D341Med (cell line): ENCODE results near the gene ATP2B1.

Experiments used
- DNase-seq: peaks from one replicate; pipeline ENCODE4 v3.0.0; 2012; ENCODE audit warnings: low spot score

Gene ATP2B1

GRCh38 chr12:89655841-89656240 lies 52.8 kb downstream of the ATP2B1 start:
- DNase-seq = no peak

- DNase-seq = no peak
Measured at GRCh38 chr12:89651192-89651591, 57.4 kb downstream of the ATP2B1 start.

GRCh38 chr12:89650239-89650638 lies 58.4 kb downstream of the ATP2B1 start:
- DNase-seq = no peak

- no peak for DNase-seq
Measured at GRCh38 chr12:89649820-89650219, 58.8 kb downstream of the ATP2B1 start.

- DNase-seq = no peak
Measured at GRCh38 chr12:89649139-89649538, 59.5 kb downstream of the ATP2B1 start.

- no peak for DNase-seq
Measured at GRCh38 chr12:89648211-89648930, 60.3 kb downstream of the ATP2B1 start.

- no peak for DNase-seq
Measured at GRCh38 chr12:89645434-89645833, 63.2 kb downstream of the ATP2B1 start.

GRCh38 chr12:89642959-89643358 lies 65.7 kb downstream of the ATP2B1 start:
- DNase-seq = no peak

GRCh38 chr12:89636776-89637160 lies 71.9 kb downstream of the ATP2B1 start:
- no peak for DNase-seq

- no peak for DNase-seq
Measured at GRCh38 chr12:89636052-89636775, 72.4 kb downstream of the ATP2B1 start.

- no peak for DNase-seq
Measured at GRCh38 chr12:89634508-89634907, 74.1 kb downstream of the ATP2B1 start.

- DNase-seq = no peak
Measured at GRCh38 chr12:89632778-89633177, 75.9 kb downstream of the ATP2B1 start.

- no peak for DNase-seq
Measured at GRCh38 chr12:89622115-89622514, 86.5 kb downstream of the ATP2B1 start.

GRCh38 chr12:89621521-89621920 lies 87.1 kb downstream of the ATP2B1 start:
- no peak for DNase-seq

- no peak for DNase-seq
Measured at GRCh38 chr12:89619764-89620163, 88.9 kb downstream of the ATP2B1 start.

- DNase-seq = no peak
Measured at GRCh38 chr12:89618113-89618862, 90.3 kb downstream of the ATP2B1 start.

GRCh38 chr12:89610366-89610765 lies 98.3 kb downstream of the ATP2B1 start:
- no peak for DNase-seq

GRCh38 chr12:89603678-89604077 lies 105.0 kb downstream of the ATP2B1 start:
- no peak for DNase-seq

- DNase-seq = no peak
Measured at GRCh38 chr12:89597770-89598169, 110.9 kb downstream of the ATP2B1 start.

- no peak for DNase-seq
Measured at GRCh38 chr12:89597210-89597609, 111.4 kb downstream of the ATP2B1 start.

GRCh38 chr12:89593873-89594272 lies 114.8 kb downstream of the ATP2B1 start:
- DNase-seq = no peak

GRCh38 chr12:89593233-89593632 lies 115.4 kb downstream of the ATP2B1 start:
- no peak for DNase-seq

- DNase-seq = no peak
Measured at GRCh38 chr12:89589753-89590152, 118.9 kb downstream of the ATP2B1 start.
